ENCODE results near the gene LCN12.

LCN12 gene

GRCh38 chr9:136945333-136946227, 6.5 kb upstream of the LCN12 start:
- no peak for DNase-seq

- DNase-seq = no peak
These were observed 5.6 kb upstream of the LCN12 start for GRCh38 chr9:136946228-136947027.

GRCh38 chr9:136947028-136947891, 4.8 kb upstream of the LCN12 start:
- DNase-seq = no peak

- no peak for DNase-seq
These were observed 4.0 kb upstream of the LCN12 start for GRCh38 chr9:136947955-136948510.

- no peak for DNase-seq
These were observed 2.7 kb upstream of the LCN12 start for GRCh38 chr9:136949239-136949816.

- DNase-seq = peak; percentile 76
These were observed 2.0 kb upstream of the LCN12 start for GRCh38 chr9:136949817-136950655.

GRCh38 chr9:136950656-136951276, 1.3 kb upstream of the LCN12 start:
- DNase-seq = no peak

- no peak for DNase-seq
These were observed 313 bp downstream of the LCN12 start for GRCh38 chr9:136952321-136952850.

GRCh38 chr9:136952876-136953770, 1.1 kb downstream of the LCN12 start:
- DNase-seq = no peak

- no peak for DNase-seq
These were observed 1.7 kb downstream of the LCN12 start for GRCh38 chr9:136953771-136954269.

- DNase-seq = no peak
These were observed 2.4 kb downstream of the LCN12 start for GRCh38 chr9:136954270-136955083.

GRCh38 chr9:136955202-136955942, 3.3 kb downstream of the LCN12 start:
- no peak for DNase-seq

- DNase-seq = no peak
These were observed 3.9 kb downstream of the LCN12 start for GRCh38 chr9:136955943-136956335.

- no peak for DNase-seq
These were observed 4.5 kb downstream of the LCN12 start for GRCh38 chr9:136956604-136957003.

GRCh38 chr9:136957461-136957860, 5.4 kb downstream of the LCN12 start:
- DNase-seq = no peak

GRCh38 chr9:136957901-136958300, 5.8 kb downstream of the LCN12 start:
- DNase-seq = no peak

GRCh38 chr9:136958473-136958872, 6.4 kb downstream of the LCN12 start:
- DNase-seq = no peak
